ENCODE measurements around the gene ADGRL3.
A peak's percentile ranks its signal among the peaks of the same experiment; 100 is the strongest.

ADGRL3 gene

GRCh38 chr4:61739887-61740286 is 539.8 kb downstream of the ADGRL3 start:
- Histone ChIP-seq H3K27me3 (ENCODE audit: low read depth, low read length) (no peaks in the 10 kb centered on the region), H3K36me3 (replicated peaks; ENCODE audit: low read depth, low read length) (no peaks in the 10 kb centered on the region), H3K27ac (ENCODE audit: low read length) (no peak overlapping the region), H3K9me3 (ENCODE audit: insufficient read depth, low read length) (no peaks in the 10 kb centered on the region), H3K4me2 (ENCODE audit: low read length) (no peak overlapping the region), H4K20me1 (ENCODE audit: insufficient read depth, low read length) (no peaks in the 10 kb centered on the region), H3K9ac (ENCODE audit: low read length) (no peak overlapping the region), H3K4me1 (ENCODE audit: low read length) (no peaks in the 10 kb centered on the region), H3K4me3 (ENCODE audit: low read length) (no peak overlapping the region), H2AFZ (ENCODE audit: low read depth, low read length) (no peak overlapping the region), H3K79me2 (ENCODE audit: low read length) (no peaks in the 10 kb centered on the region)
- TF ChIP-seq CTCF (IDR thresholded peaks at IDR 0.05; ENCODE audit: low read depth, low read length), result no peak
- no peak for TF ChIP-seq EZH2phosphoT487 (IDR thresholded peaks at IDR 0.05; ENCODE audit: low read depth)

- Histone ChIP-seq H3K27ac (ENCODE audit: low read length) (no peak overlapping the region), H4K20me1 (ENCODE audit: insufficient read depth, low read length) (no peaks in the 10 kb centered on the region), H3K9ac (ENCODE audit: low read length) (no peak overlapping the region), H3K9me3 (ENCODE audit: insufficient read depth, low read length) (no peaks in the 10 kb centered on the region), H3K36me3 (replicated peaks; ENCODE audit: low read depth, low read length) (no peaks in the 10 kb centered on the region), H3K4me2 (ENCODE audit: low read length) (no peak overlapping the region), H2AFZ (ENCODE audit: low read depth, low read length) (peak overlapping the region; percentile 77; the same call in 1 of the 2 replicates), H3K27me3 (ENCODE audit: low read depth, low read length) (no peaks in the 10 kb centered on the region), H3K4me1 (ENCODE audit: low read length) (no peaks in the 10 kb centered on the region), H3K79me2 (ENCODE audit: low read length) (no peaks in the 10 kb centered on the region), H3K4me3 (ENCODE audit: low read length) (no peak overlapping the region)
- no peak for TF ChIP-seq EZH2phosphoT487 (IDR thresholded peaks at IDR 0.05; ENCODE audit: low read depth)
- TF ChIP-seq CTCF (IDR thresholded peaks at IDR 0.05; ENCODE audit: low read depth, low read length), result no peak
Measured at GRCh38 chr4:61740886-61741285, 540.8 kb downstream of the ADGRL3 start.

- TF ChIP-seq EZH2phosphoT487 (IDR thresholded peaks at IDR 0.05; ENCODE audit: low read depth) (no peak), CTCF (IDR thresholded peaks at IDR 0.05; ENCODE audit: low read depth, low read length) (peak; percentile 25)
- Histone ChIP-seq H3K4me3 (ENCODE audit: low read length) (no peak overlapping the region), H3K9ac (ENCODE audit: low read length) (no peak overlapping the region), H3K4me2 (ENCODE audit: low read length) (no peak overlapping the region), H4K20me1 (ENCODE audit: insufficient read depth, low read length) (no peaks in the 10 kb centered on the region), H3K36me3 (replicated peaks; ENCODE audit: low read depth, low read length) (no peaks in the 10 kb centered on the region), H3K79me2 (ENCODE audit: low read length) (no peaks in the 10 kb centered on the region), H3K9me3 (ENCODE audit: insufficient read depth, low read length) (no peaks in the 10 kb centered on the region), H2AFZ (ENCODE audit: low read depth, low read length) (0 out of 2 replicates have a peak overlapping the region, but pooled peaks have one; percentile 77), H3K27ac (ENCODE audit: low read length) (no peak overlapping the region), H3K27me3 (ENCODE audit: low read depth, low read length) (no peaks in the 10 kb centered on the region), H3K4me1 (ENCODE audit: low read length) (no peaks in the 10 kb centered on the region)
Measured at GRCh38 chr4:61741327-61742096, 541.4 kb downstream of the ADGRL3 start.

- Histone ChIP-seq H3K4me2 (ENCODE audit: low read length) (no peak overlapping the region), H3K9ac (ENCODE audit: low read length) (no peak overlapping the region), H2AFZ (ENCODE audit: low read depth, low read length) (no peak overlapping the region), H3K27me3 (ENCODE audit: low read depth, low read length) (no peaks in the 10 kb centered on the region), H3K4me3 (ENCODE audit: low read length) (no peak overlapping the region), H3K36me3 (replicated peaks; ENCODE audit: low read depth, low read length) (no peaks in the 10 kb centered on the region), H3K4me1 (ENCODE audit: low read length) (no peaks in the 10 kb centered on the region), H3K27ac (ENCODE audit: low read length) (no peak overlapping the region), H3K79me2 (ENCODE audit: low read length) (no peaks in the 10 kb centered on the region), H3K9me3 (ENCODE audit: insufficient read depth, low read length) (no peaks in the 10 kb centered on the region), H4K20me1 (ENCODE audit: insufficient read depth, low read length) (no peaks in the 10 kb centered on the region)
- TF ChIP-seq CTCF (IDR thresholded peaks at IDR 0.05; ENCODE audit: low read depth, low read length) (no peak), EZH2phosphoT487 (IDR thresholded peaks at IDR 0.05; ENCODE audit: low read depth) (no peak)
Measured at GRCh38 chr4:61750810-61751209, 550.7 kb downstream of the ADGRL3 start.

All from OCI-LY3 (cell line).